ENCODE data around the gene HNRNPL.

GRCh38 chr19:38880076-38880881 lies 30.5 kb upstream of the HNRNPL start:
- no peak for TF ChIP-seq GATA2 (IDR thresholded peaks at IDR 0.05; ENCODE audit: low read depth, low read length)
- no peak for TF ChIP-seq GATA3 (IDR thresholded peaks at IDR 0.05; ENCODE audit: low read depth, low read length)
